GM23338 (cell line): ENCODE data around the gene SF3B2. TPM values are rescaled to one million over a fixed set of nuclear protein-coding genes. Genes with fewer than 3 reads are reported as not detected.

Experiments
- ATAC-seq: fragments of 200-7000 bp; cut with Tn5 transposase; 3 replicates; pipeline ENCODE4 v1.9.1; 2020
- DNase-seq: peaks from one replicate; pipeline ENCODE4 v3.0.0-alpha.2; 2015; ENCODE audit warnings: low spot score
- H2AFZ ChIP-seq: fragments of 200-600 bp; sonication (generic); 2 replicates; pipeline ENCODE4 v1.8.0; 2016; ENCODE audit warnings: antibody characterized with exemption, mild to moderate bottlenecking, moderate library complexity
- H3F3A ChIP-seq: fragments of 200-600 bp; sonication (generic); replicated peaks from 2 replicates; pipeline ENCODE4 v1.8.0; 2017; ENCODE audit warnings: antibody characterized with exemption, mixed run types, low read depth
- H3K27ac ChIP-seq: fragments of 200-600 bp; sonication (generic); 2 replicates; pipeline ENCODE4 v1.6.1; 2016; ENCODE audit warnings: low read depth
- H3K27me3 ChIP-seq: fragments of 200-600 bp; sonication (generic); 2 replicates; pipeline ENCODE4 v1.8.0; 2016; ENCODE audit warnings: mild to moderate bottlenecking, mixed run types, moderate library complexity; ENCODE audit not compliant: insufficient read depth
- H3K36me3 ChIP-seq: fragments of 200-600 bp; sonication (generic); 2 replicates; pipeline ENCODE4 v1.8.0; 2016; ENCODE audit warnings: mild to moderate bottlenecking; ENCODE audit not compliant: insufficient read depth
- H3K4me1 ChIP-seq: fragments of 200-600 bp; sonication (generic); 2 replicates; pipeline ENCODE4 v1.8.0; 2016; ENCODE audit warnings: mild to moderate bottlenecking, moderate library complexity; ENCODE audit not compliant: insufficient read depth
- H3K4me2 ChIP-seq: fragments of 200-600 bp; sonication (generic); 2 replicates; pipeline ENCODE4 v1.7.1; 2017; ENCODE audit warnings: mixed run types
- H3K4me3 ChIP-seq: fragments of 200-600 bp; sonication (generic); 2 replicates; pipeline ENCODE4 v1.6.1; 2016; ENCODE audit warnings: mixed run types
- H3K79me2 ChIP-seq: fragments of 200-600 bp; sonication (generic); replicated peaks from 2 replicates; pipeline ENCODE4 v1.8.0; 2017; ENCODE audit warnings: mild to moderate bottlenecking; ENCODE audit not compliant: insufficient read depth
- H3K9me2 ChIP-seq: fragments of 200-600 bp; sonication (generic); 2 replicates; pipeline ENCODE4 v1.8.0; 2017; ENCODE audit not compliant: insufficient read depth
- H4K20me1 ChIP-seq: fragments of 200-600 bp; sonication (generic); replicated peaks from 2 replicates; pipeline ENCODE4 v1.8.0; 2017; ENCODE audit warnings: mild to moderate bottlenecking; ENCODE audit not compliant: insufficient read depth
- H3K27ac Mint-ChIP-seq: 2 replicates; pipeline ENCODE4 v1.8.0; 2020; ENCODE audit warnings: inconsistent platforms, mild to moderate bottlenecking, moderate library complexity, mixed read lengths
- H3K27me3 Mint-ChIP-seq: 3 replicates; pipeline ENCODE4 v1.8.0; 2022; ENCODE audit warnings: low read depth, mild to moderate bottlenecking, moderate library complexity, mixed read lengths, inconsistent platforms; ENCODE audit not compliant: insufficient read depth, poor library complexity
- H3K36me3 Mint-ChIP-seq: 3 replicates; pipeline ENCODE4 v1.8.0; 2021; ENCODE audit warnings: low read depth, mild to moderate bottlenecking, inconsistent platforms, moderate library complexity, mixed read lengths
- H3K4me1 Mint-ChIP-seq: 3 replicates; pipeline ENCODE4 v1.8.0; 2020; ENCODE audit warnings: mild to moderate bottlenecking, inconsistent platforms, mixed read lengths
- H3K4me3 Mint-ChIP-seq: 3 replicates; pipeline ENCODE4 v1.8.0; 2021; ENCODE audit warnings: moderate library complexity, mild to moderate bottlenecking, inconsistent platforms, mixed read lengths
- H3K9me3 Mint-ChIP-seq: 3 replicates; pipeline ENCODE4 v1.8.0; 2020; ENCODE audit warnings: moderate library complexity, mild to moderate bottlenecking, inconsistent platforms, mixed read lengths
- CREB1 ChIP-seq: fragments of 250-450 bp; sonication (Bioruptor Pico); IDR thresholded peaks from 2 replicates; pipeline ENCODE4 v1.5.0; 2020; ENCODE audit warnings: low read depth, mild to moderate bottlenecking, moderate library complexity
- EZH2 ChIP-seq: fragments of 200-600 bp; sonication (generic); IDR thresholded peaks from one replicate; pipeline ENCODE4 v1.8.0; 2017; ENCODE audit warnings: antibody characterized with exemption, mild to moderate bottlenecking, low read depth; ENCODE audit not compliant: unreplicated experiment
- EZH2phosphoT487 ChIP-seq: fragments of 200-600 bp; sonication (generic); IDR thresholded peaks from one replicate; pipeline ENCODE4 v1.8.1; 2018; ENCODE audit warnings: antibody characterized with exemption; ENCODE audit not compliant: unreplicated experiment
- JUNB ChIP-seq: IDR thresholded peaks from one replicate; pipeline ENCODE4 v1.6.1; 2016; ENCODE audit warnings: antibody characterized with exemption; ENCODE audit not compliant: unreplicated experiment
- NANOG ChIP-seq: IDR thresholded peaks from 2 replicates; pipeline ENCODE4 v1.6.1; 2016; ENCODE audit warnings: antibody characterized with exemption, borderline replicate concordance
- POLR2AphosphoS5 ChIP-seq: IDR thresholded peaks from 2 replicates; pipeline ENCODE4 v1.6.1; 2016; ENCODE audit warnings: antibody characterized with exemption, low read depth
- STAT1 ChIP-seq: IDR thresholded peaks from one replicate; pipeline ENCODE4 v1.6.1; 2016; ENCODE audit warnings: antibody characterized with exemption; ENCODE audit not compliant: unreplicated experiment
- ZNF114 ChIP-seq: fragments of 250-450 bp; sonication (Bioruptor Pico); IDR thresholded peaks from 2 replicates; pipeline ENCODE4 v1.5.0; 2020; ENCODE audit warnings: mild to moderate bottlenecking, moderate library complexity
- ZNF331 ChIP-seq: fragments of 250-450 bp; sonication (Bioruptor Pico); IDR thresholded peaks from 2 replicates; pipeline ENCODE4 v1.5.0; 2020; ENCODE audit warnings: low read depth, mild to moderate bottlenecking, moderate library complexity
- polyA plus RNA-seq: library from polyadenylated mRNA; unstranded; fragments of >200 nt; fragmentation: Nextera tagmentation; extraction: Ambion mirVana; gene quantifications from 2 replicates; pipeline ENCODE4 v1.2.1, GENCODE V29; 2016
- total RNA-seq: library from RNA; depleted of rRNA; stranded (reverse); fragments of >200 nt; shearing (Covaris generic); gene quantifications from 2 replicates; pipeline ENCODE4 v1.2.3, GENCODE V29; 2014
- TF ChIP-seq, protein P1 (sequence below): IDR thresholded peaks from 2 replicates; pipeline ENCODE4 v1.6.1; 2016; ENCODE audit warnings: antibody characterized with exemption
- TF ChIP-seq, protein P2 (sequence below): fragments of 250-450 bp; sonication (Bioruptor Pico); IDR thresholded peaks from 2 replicates; pipeline ENCODE4 v1.5.0; 2020; ENCODE audit warnings: mild to moderate bottlenecking, moderate library complexity
- TF ChIP-seq, protein P3 (sequence below): IDR thresholded peaks from one replicate; pipeline ENCODE4 v1.6.1; 2018; ENCODE audit warnings: antibody characterized with exemption; ENCODE audit not compliant: unreplicated experiment

The SF3B2 gene
- total and polyA plus RNA-seq, 2 experiments from 2014 or later = 173 to 180 TPM

DNA sequence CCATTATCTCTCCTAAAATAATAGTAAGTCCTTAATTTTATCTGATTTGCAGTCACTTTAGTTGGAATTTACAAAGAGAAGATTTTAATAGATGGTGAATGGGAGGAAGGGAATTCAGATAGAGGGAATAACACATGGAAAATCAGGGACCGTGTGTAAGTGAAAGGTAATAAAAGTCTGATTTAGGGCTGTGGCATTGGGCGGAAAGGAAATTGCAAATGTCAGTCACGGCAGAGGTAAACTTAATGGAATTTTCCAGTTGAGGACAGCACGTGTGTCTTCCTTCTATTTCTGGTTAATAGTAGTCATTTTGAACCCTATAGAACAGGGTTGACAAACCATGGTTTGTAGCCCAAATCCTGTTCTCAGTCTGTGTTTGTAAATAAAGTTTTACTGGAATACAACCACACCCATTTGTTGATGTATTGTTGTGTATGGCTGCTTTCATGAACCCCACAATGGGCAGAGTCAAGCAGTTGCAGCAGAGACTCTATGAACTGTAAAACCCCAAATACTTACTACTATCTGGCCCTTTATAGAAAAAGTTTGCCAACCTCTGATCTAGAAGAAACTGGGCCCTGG, 52.0 kb downstream of the SF3B2 start:
- Histone ChIP-seq H3K4me1 (peaks cover 21% of the 10 kb centered on the region), H3K36me3 (no peaks in the 10 kb centered on the region), H3K27ac (no peak overlapping the region), H3F3A (no peaks in the 10 kb centered on the region), H2AFZ (no peak overlapping the region), H4K20me1 (0 out of 2 replicates have a peak, but pooled peaks cover 3% of the 10 kb centered on the region), H3K79me2 (peaks cover 17% of the 10 kb centered on the region), H3K9me2 (no peaks in the 10 kb centered on the region), H3K4me2 (no peak overlapping the region), H3K4me3 (no peak overlapping the region), H3K27me3 (no peaks in the 10 kb centered on the region)
- no peak for DNase-seq
- Mint-ChIP-seq H3K27ac (no peak overlapping the region), H3K27me3 (peaks cover 2% of the 10 kb centered on the region), H3K9me3 (no peaks in the 10 kb centered on the region), H3K4me3 (no peak overlapping the region), H3K36me3 (no peaks in the 10 kb centered on the region), H3K4me1 (peaks cover 17% of the 10 kb centered on the region)
- TF ChIP-seq STAT1 (no peak), ZNF114 (CRISPR knock-in tag) (no peak), POLR2AphosphoS5 (no peak), EZH2phosphoT487 (no peak), NANOG (no peak), JUNB (no peak), CREB1 (no peak), ZNF331 (CRISPR knock-in tag) (no peak), EZH2 (no peak)
- TF ChIP-seq, protein P1, sequence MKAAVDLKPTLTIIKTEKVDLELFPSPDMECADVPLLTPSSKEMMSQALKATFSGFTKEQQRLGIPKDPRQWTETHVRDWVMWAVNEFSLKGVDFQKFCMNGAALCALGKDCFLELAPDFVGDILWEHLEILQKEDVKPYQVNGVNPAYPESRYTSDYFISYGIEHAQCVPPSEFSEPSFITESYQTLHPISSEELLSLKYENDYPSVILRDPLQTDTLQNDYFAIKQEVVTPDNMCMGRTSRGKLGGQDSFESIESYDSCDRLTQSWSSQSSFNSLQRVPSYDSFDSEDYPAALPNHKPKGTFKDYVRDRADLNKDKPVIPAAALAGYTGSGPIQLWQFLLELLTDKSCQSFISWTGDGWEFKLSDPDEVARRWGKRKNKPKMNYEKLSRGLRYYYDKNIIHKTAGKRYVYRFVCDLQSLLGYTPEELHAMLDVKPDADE = no peak
- TF ChIP-seq, protein P2, sequence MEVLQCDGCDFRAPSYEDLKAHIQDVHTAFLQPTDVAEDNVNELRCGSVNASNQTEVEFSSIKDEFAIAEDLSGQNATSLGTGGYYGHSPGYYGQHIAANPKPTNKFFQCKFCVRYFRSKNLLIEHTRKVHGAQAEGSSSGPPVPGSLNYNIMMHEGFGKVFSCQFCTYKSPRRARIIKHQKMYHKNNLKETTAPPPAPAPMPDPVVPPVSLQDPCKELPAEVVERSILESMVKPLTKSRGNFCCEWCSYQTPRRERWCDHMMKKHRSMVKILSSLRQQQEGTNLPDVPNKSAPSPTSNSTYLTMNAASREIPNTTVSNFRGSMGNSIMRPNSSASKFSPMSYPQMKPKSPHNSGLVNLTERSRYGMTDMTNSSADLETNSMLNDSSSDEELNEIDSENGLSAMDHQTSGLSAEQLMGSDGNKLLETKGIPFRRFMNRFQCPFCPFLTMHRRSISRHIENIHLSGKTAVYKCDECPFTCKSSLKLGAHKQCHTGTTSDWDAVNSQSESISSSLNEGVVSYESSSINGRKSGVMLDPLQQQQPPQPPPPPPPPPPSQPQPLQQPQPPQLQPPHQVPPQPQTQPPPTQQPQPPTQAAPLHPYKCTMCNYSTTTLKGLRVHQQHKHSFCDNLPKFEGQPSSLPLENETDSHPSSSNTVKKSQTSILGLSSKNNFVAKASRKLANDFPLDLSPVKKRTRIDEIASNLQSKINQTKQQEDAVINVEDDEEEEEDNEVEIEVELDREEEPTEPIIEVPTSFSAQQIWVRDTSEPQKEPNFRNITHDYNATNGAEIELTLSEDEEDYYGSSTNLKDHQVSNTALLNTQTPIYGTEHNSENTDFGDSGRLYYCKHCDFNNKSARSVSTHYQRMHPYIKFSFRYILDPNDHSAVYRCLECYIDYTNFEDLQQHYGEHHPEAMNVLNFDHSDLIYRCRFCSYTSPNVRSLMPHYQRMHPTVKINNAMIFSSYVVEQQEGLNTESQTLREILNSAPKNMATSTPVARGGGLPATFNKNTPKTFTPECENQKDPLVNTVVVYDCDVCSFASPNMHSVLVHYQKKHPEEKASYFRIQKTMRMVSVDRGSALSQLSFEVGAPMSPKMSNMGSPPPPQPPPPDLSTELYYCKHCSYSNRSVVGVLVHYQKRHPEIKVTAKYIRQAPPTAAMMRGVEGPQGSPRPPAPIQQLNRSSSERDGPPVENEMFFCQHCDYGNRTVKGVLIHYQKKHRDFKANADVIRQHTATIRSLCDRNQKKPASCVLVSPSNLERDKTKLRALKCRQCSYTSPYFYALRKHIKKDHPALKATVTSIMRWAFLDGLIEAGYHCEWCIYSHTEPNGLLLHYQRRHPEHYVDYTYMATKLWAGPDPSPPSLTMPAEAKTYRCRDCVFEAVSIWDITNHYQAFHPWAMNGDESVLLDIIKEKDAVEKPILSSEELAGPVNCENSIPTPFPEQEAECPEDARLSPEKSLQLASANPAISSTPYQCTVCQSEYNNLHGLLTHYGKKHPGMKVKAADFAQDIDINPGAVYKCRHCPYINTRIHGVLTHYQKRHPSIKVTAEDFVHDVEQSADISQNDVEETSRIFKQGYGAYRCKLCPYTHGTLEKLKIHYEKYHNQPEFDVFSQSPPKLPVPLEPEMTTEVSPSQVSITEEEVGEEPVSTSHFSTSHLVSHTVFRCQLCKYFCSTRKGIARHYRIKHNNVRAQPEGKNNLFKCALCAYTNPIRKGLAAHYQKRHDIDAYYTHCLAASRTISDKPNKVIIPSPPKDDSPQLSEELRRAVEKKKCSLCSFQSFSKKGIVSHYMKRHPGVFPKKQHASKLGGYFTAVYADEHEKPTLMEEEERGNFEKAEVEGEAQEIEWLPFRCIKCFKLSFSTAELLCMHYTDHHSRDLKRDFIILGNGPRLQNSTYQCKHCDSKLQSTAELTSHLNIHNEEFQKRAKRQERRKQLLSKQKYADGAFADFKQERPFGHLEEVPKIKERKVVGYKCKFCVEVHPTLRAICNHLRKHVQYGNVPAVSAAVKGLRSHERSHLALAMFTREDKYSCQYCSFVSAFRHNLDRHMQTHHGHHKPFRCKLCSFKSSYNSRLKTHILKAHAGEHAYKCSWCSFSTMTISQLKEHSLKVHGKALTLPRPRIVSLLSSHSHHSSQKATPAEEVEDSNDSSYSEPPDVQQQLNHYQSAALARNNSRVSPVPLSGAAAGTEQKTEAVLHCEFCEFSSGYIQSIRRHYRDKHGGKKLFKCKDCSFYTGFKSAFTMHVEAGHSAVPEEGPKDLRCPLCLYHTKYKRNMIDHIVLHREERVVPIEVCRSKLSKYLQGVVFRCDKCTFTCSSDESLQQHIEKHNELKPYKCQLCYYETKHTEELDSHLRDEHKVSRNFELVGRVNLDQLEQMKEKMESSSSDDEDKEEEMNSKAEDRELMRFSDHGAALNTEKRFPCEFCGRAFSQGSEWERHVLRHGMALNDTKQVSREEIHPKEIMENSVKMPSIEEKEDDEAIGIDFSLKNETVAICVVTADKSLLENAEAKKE = no peak
- TF ChIP-seq, protein P3, sequence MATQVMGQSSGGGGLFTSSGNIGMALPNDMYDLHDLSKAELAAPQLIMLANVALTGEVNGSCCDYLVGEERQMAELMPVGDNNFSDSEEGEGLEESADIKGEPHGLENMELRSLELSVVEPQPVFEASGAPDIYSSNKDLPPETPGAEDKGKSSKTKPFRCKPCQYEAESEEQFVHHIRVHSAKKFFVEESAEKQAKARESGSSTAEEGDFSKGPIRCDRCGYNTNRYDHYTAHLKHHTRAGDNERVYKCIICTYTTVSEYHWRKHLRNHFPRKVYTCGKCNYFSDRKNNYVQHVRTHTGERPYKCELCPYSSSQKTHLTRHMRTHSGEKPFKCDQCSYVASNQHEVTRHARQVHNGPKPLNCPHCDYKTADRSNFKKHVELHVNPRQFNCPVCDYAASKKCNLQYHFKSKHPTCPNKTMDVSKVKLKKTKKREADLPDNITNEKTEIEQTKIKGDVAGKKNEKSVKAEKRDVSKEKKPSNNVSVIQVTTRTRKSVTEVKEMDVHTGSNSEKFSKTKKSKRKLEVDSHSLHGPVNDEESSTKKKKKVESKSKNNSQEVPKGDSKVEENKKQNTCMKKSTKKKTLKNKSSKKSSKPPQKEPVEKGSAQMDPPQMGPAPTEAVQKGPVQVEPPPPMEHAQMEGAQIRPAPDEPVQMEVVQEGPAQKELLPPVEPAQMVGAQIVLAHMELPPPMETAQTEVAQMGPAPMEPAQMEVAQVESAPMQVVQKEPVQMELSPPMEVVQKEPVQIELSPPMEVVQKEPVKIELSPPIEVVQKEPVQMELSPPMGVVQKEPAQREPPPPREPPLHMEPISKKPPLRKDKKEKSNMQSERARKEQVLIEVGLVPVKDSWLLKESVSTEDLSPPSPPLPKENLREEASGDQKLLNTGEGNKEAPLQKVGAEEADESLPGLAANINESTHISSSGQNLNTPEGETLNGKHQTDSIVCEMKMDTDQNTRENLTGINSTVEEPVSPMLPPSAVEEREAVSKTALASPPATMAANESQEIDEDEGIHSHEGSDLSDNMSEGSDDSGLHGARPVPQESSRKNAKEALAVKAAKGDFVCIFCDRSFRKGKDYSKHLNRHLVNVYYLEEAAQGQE = no peak
- no peak for ATAC-seq
